Psoas muscle (tissue), 8 donors: ENCODE results near the gene ULK1. TPM values are rescaled to one million over a fixed set of nuclear protein-coding genes. Genes with fewer than 3 reads are reported as not detected.
"Not testable (repeated sequence)": the region's sequence is repeated elsewhere in the genome, so short reads cannot be mapped to it uniquely, and the experiment has no call there.

Experiments
- ATAC-seq, 4 donors: fragments of 200-7000 bp; cut with Tn5 transposase; one replicate each; pipeline ENCODE4 v1.9.1; 2020; ENCODE audit warnings: moderate library complexity in 3 of 4, mild to moderate bottlenecking in 2 of 4
- DNase-seq, 2 donors: peaks; one replicate each; pipeline ENCODE4 v3.0.0-alpha.2; 2020
- H3K27ac ChIP-seq: fragments of 200-600 bp; one replicate; pipeline ENCODE4 v1.8.0; 2022
- H3K27me3 ChIP-seq, 3 donors: fragments of 200-600 bp in 1 of 3; one replicate each; pipeline versions ENCODE4 v1.6.1 to v1.8.0; 2013 to 2022; ENCODE audit warnings: low read length in 2 of 3, mild to moderate bottlenecking in 2 of 3, moderate library complexity in 1 of 3; ENCODE audit not compliant: insufficient read depth in 3 of 3
- H3K36me3 ChIP-seq, 2 donors: fragments of 200-600 bp in 1 of 2; one replicate each; pipeline versions ENCODE4 v1.6.1 to v1.8.0; 2013 to 2022; ENCODE audit warnings: low read depth in 1 of 2, mild to moderate bottlenecking in 1 of 2, moderate library complexity in 1 of 2; ENCODE audit not compliant: insufficient read depth in 1 of 2
- H3K4me1 ChIP-seq: fragments of 200-600 bp; one replicate; pipeline ENCODE4 v1.8.0; 2022
- H3K4me3 ChIP-seq: fragments of 200-600 bp; one replicate; pipeline ENCODE4 v1.8.0; 2022; ENCODE audit warnings: mild to moderate bottlenecking
- H3K9me3 ChIP-seq: fragments of 200-600 bp; one replicate; pipeline ENCODE4 v1.8.0; 2022
- CTCF ChIP-seq: fragments of 200-600 bp; IDR thresholded peaks from one replicate; pipeline ENCODE4 v1.8.0; 2022; ENCODE audit warnings: antibody characterized with exemption
- WGBS, 3 donors: extraction: QIAGEN DNeasy Blood & Tissue Kit; methylation state at CpG; one replicate each; pipeline versions ENCODE4 v1.1.6 to v1.1.7; 2013; 5-methylcytosine and 5-hydroxymethylcytosine counted together
- intact Hi-C, 2 donors: fragments of 100-400 bp; cut with DNase I; formaldehyde crosslinking; loops; one replicate each; pipeline versions ENCODE4 v1.11.0 to v1.14.2; 2022
- polyA plus RNA-seq, 3 donors: library from polyadenylated mRNA; stranded (reverse); fragments of 200-250 nt; gene quantifications; one replicate each; pipeline ENCODE4 v1.2.3, GENCODE V29; 2013
- total RNA-seq, 4 donors: library from RNA; stranded (reverse); fragmentation: NEBNext Ultra II Directional in 2 of 4; extraction: Animal tissue kit (Norgen Biotek cat#: 25700) in 2 of 4; gene quantifications; one replicate each; pipeline versions ENCODE4 v1.2.1 to v1.2.4, GENCODE V29; 2021 to 2023
- donor health status: healthy with polysubstance abuse.
- donor health status: DM: no; HTN: no; CAD: no; lungs with moderate emphysema.
- donor health status: Bipolar disorder and iron deficiency.
- donor health status: healthy.
- donor health status: DM: yes; HTN: yes; CAD: no.
- donor health status: DM: no; HTN: no; CAD: no.
- donor health status: DM: no; HTN: no; CAD: no.
- donor health status: DM: yes; HTN: yes; CAD: no.

The ULK1 gene
- total and polyA plus RNA-seq, 7 donors = 4.1 to 90.4 (median 58.0) TPM

- intact Hi-C loops = no loop called here
- DNase-seq (no peak), ATAC-seq (peak in 2 of 4 donors; percentile 40 to 51)
- Histone ChIP-seq H3K27me3 (no peaks in the 10 kb centered on the region), H3K4me3 (peak overlapping the region; percentile 4), H3K36me3 (peaks cover 0 to 14% of the 10 kb centered on the region in 2 donors), H3K27ac (peak overlapping the region; percentile 44), H3K9me3 (no peaks in the 10 kb centered on the region), H3K4me1 (peaks cover 35% of the 10 kb centered on the region)
- WGBS, 3 donors = 37 to 38% (median 38%) methylated on average over 4 of the region's 4 CpGs
- TF ChIP-seq CTCF = no peak
These were observed 64.7 kb downstream of the ULK1 start for GRCh38 chr12:131959116-131959515.

GRCh38 chr12:131959641-131960589 lies 65.5 kb downstream of the ULK1 start:
- Histone ChIP-seq H3K27me3 (no peaks in the 10 kb centered on the region), H3K4me3 (peak overlapping the region; percentile 4), H3K4me1 (peaks cover 42% of the 10 kb centered on the region), H3K9me3 (no peaks in the 10 kb centered on the region), H3K36me3 (peaks cover 0 to 14% of the 10 kb centered on the region in 2 donors), H3K27ac (peak overlapping the region; percentile 32)
- intact Hi-C loops = no loop called here
- no peak for DNase-seq
- WGBS, 3 donors = 41 to 65% (median 42%) methylated on average over 16 of the region's 16 CpGs
- TF ChIP-seq CTCF = no peak
- ATAC-seq = peak; percentile 44 to 65 (median 61)

GRCh38 chr12:131960590-131961325 lies 66.3 kb downstream of the ULK1 start:
- H3K27me3 ChIP-seq, intact Hi-C loops, ATAC-seq, H3K4me3 ChIP-seq, DNase-seq, H3K27ac ChIP-seq, H3K9me3 ChIP-seq: not testable (repeated sequence)
- peaks cover 49% of the 10 kb centered on the region for H3K4me1 ChIP-seq
- peaks cover 0 to 14% of the 10 kb centered on the region in 2 donors for H3K36me3 ChIP-seq
- 87 to 92% (median 92%) methylated on average over 17 to 21 of the region's 30 CpGs for WGBS, 3 donors

GRCh38 chr12:131961328-131961727 lies 66.9 kb downstream of the ULK1 start:
- H3K27ac ChIP-seq, H3K27me3 ChIP-seq, H3K9me3 ChIP-seq, H3K4me3 ChIP-seq, DNase-seq, ATAC-seq, intact Hi-C loops: not testable (repeated sequence)
- 80 to 91% (median 91%) methylated on average over 1 to 11 of the region's 20 CpGs for whole genome bisulfite sequencing, 3 donors
- H3K36me3 ChIP-seq = peaks cover 0 to 14% of the 10 kb centered on the region in 2 donors
- peaks cover 52% of the 10 kb centered on the region for H3K4me1 ChIP-seq

- no peak for ATAC-seq
- Histone ChIP-seq H3K27me3 (no peaks in the 10 kb centered on the region), H3K9me3 (no peaks in the 10 kb centered on the region), H3K4me1 (peaks cover 49% of the 10 kb centered on the region), H3K4me3 (no peak overlapping the region), H3K36me3 (peaks cover 0 to 14% of the 10 kb centered on the region in 2 donors), H3K27ac (no peak overlapping the region)
- DNase-seq = no peak
- 66 to 85% (median 71%) methylated on average over 8 of the region's 8 CpGs for WGBS, 3 donors
- no peak for TF ChIP-seq CTCF
- intact Hi-C loops = no loop called here
These were observed 67.6 kb downstream of the ULK1 start for GRCh38 chr12:131962069-131962468.
